ENCODE measurements around the gene CLINT1.

GRCh38 chr5:157892974-157893373, 34.0 kb upstream of the CLINT1 start:
- no peak for TF ChIP-seq POLR2AphosphoS5 (IDR thresholded peaks at IDR 0.05; ENCODE audit: low read depth, low read length)
- TF ChIP-seq POLR2A (IDR thresholded peaks at IDR 0.05; ENCODE audit: low read depth, low read length): no peak
- TF ChIP-seq PAX5 (IDR thresholded peaks at IDR 0.05; ENCODE audit: insufficient read depth, low read length, severe bottlenecking): no peak
- TF ChIP-seq POU2F2 (IDR thresholded peaks at IDR 0.05; ENCODE audit: low read depth, low read length): no peak
- TF ChIP-seq SPI1 (IDR thresholded peaks at IDR 0.05; ENCODE audit: low read depth, low read length): no peak

Data from GM12891 (cell line).